Measurements from ENCODE around the gene KLRC3. TPM values are rescaled to one million over a fixed set of nuclear protein-coding genes. Genes with fewer than 3 reads are reported as not detected.
A peak's percentile ranks its signal among the peaks of the same experiment; 100 is the strongest.
"Not testable (repeated sequence)": the region's sequence is repeated elsewhere in the genome, so short reads cannot be mapped to it uniquely, and the experiment has no call there.

The KLRC3 gene
- total RNA-seq, 1 donor from 2014 or later: not detected

DNA sequence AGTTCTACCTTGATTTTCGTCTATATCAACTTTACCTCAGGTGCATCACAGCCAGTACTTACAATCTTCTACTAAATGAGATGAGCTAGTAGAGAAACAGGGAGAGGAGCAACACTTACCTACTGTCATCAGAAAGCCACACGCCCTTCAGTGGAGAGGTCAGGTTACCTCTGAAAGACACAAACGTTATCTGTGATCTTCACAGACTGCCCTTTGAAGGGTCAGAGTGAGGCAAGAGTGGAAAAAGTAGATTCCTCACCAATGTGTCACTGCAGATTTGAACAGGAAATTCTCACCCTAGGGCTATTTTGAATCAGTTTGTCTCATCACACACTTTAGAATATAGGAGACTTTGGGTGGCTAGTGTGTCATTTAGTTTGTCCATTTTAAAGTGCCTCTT, 1.8 kb upstream of the KLRC3 start:
- not testable (repeated sequence) for H3K36me3 ChIP-seq (ENCODE audit: control insufficient read depth, insufficient read depth, low read length); H3K4me3 ChIP-seq (ENCODE audit: low read depth, low read length); DNase-seq (ENCODE audit: low read depth); H3K27me3 ChIP-seq (ENCODE audit: control insufficient read depth, insufficient read depth, low read length)
- peak; percentile 62 for FAIRE-seq

GRCh38 chr12:10409392-10409791, 11.0 kb downstream of the KLRC3 start, which contains the start of gene KLRC4:
Gene KLRC4, minus strand, starts transcription at chr12:10409757. Its CDS starts 182 bp downstream, at chr12:10409575.
- FAIRE-seq: no peak
- Histone ChIP-seq H3K4me3 (ENCODE audit: low read depth, low read length) (no peak within 1 kb of the TSS), H3K36me3 (ENCODE audit: control insufficient read depth, insufficient read depth, low read length) (no peaks in the 10 kb centered on the region), H3K27me3 (ENCODE audit: control insufficient read depth, insufficient read depth, low read length) (no peaks in the 10 kb centered on the region)
- TF ChIP-seq CTCF (IDR thresholded peaks at IDR 0.05; ENCODE audit: insufficient read depth, low read length, severe bottlenecking): no peak
- DNase-seq (ENCODE audit: low read depth): peak; percentile 58

DNA sequence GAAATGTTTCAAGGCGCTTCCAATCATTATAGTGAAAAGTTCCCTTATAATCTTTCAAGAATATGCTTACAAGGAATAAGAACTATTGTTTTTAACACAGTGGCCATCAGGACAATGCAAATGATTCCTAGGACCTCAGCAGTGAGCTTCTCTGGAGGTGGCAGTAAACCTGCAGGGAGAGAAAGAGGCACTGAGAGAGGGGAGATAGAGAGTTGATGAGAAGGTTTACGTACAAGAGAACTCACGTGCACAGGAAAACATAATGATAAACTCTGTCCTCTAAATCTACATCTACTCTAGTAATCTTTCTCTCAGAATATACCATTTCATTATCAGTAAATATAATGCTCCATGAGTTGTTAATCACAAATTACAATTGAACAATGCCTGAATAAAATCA, 11.6 kb downstream of the KLRC3 start:
- Histone ChIP-seq H3K36me3 (ENCODE audit: control insufficient read depth, insufficient read depth, low read length) (no peaks in the 10 kb centered on the region), H3K27me3 (ENCODE audit: control insufficient read depth, insufficient read depth, low read length) (no peaks in the 10 kb centered on the region), H3K4me3 (ENCODE audit: low read depth, low read length) (no peak overlapping the region)
- DNase-seq (ENCODE audit: low read depth) (no peak), FAIRE-seq (no peak)
- TF ChIP-seq CTCF (IDR thresholded peaks at IDR 0.05; ENCODE audit: insufficient read depth, low read length, severe bottlenecking): no peak

GRCh38 chr12:10406725-10407124, 13.7 kb downstream of the KLRC3 start:
- no peak for FAIRE-seq
- no peak for TF ChIP-seq CTCF (IDR thresholded peaks at IDR 0.05; ENCODE audit: insufficient read depth, low read length, severe bottlenecking)
- H3K4me3 ChIP-seq (ENCODE audit: low read depth, low read length): no peak overlapping the region
- no peaks in the 10 kb centered on the region for H3K27me3 ChIP-seq (ENCODE audit: control insufficient read depth, insufficient read depth, low read length)
- DNase-seq (ENCODE audit: low read depth): no peak
- no peaks in the 10 kb centered on the region for H3K36me3 ChIP-seq (ENCODE audit: control insufficient read depth, insufficient read depth, low read length)

GRCh38 chr12:10405294-10405693, 15.1 kb downstream of the KLRC3 start:
- Histone ChIP-seq H3K27me3 (ENCODE audit: control insufficient read depth, insufficient read depth, low read length) (no peaks in the 10 kb centered on the region), H3K4me3 (ENCODE audit: low read depth, low read length) (no peak overlapping the region), H3K36me3 (ENCODE audit: control insufficient read depth, insufficient read depth, low read length) (no peaks in the 10 kb centered on the region)
- TF ChIP-seq CTCF (IDR thresholded peaks at IDR 0.05; ENCODE audit: insufficient read depth, low read length, severe bottlenecking): no peak
- FAIRE-seq (no peak), DNase-seq (ENCODE audit: low read depth) (peak; percentile 91)

- no peak overlapping the region for H3K4me3 ChIP-seq (ENCODE audit: low read depth, low read length)
- no peaks in the 10 kb centered on the region for H3K27me3 ChIP-seq (ENCODE audit: control insufficient read depth, insufficient read depth, low read length)
- no peak for TF ChIP-seq CTCF (IDR thresholded peaks at IDR 0.05; ENCODE audit: insufficient read depth, low read length, severe bottlenecking)
- H3K36me3 ChIP-seq (ENCODE audit: control insufficient read depth, insufficient read depth, low read length): no peaks in the 10 kb centered on the region
- FAIRE-seq (no peak), DNase-seq (ENCODE audit: low read depth) (no peak)
Observed at GRCh38 chr12:10404798-10405197, 15.6 kb downstream of the KLRC3 start.

Data from bronchial epithelial cell (primary cell).